Hepatocyte (in vitro differentiated cells): Measurements from ENCODE around the gene PARN. TPM values are rescaled to one million over a fixed set of nuclear protein-coding genes. Genes with fewer than 3 reads are reported as not detected.
A peak's percentile ranks its signal among the peaks of the same experiment; 100 is the strongest.

Experiments used
- DNase-seq: peaks from one replicate; pipeline ENCODE4 v3.0.0-alpha.2; 2016; ENCODE audit warnings: low spot score
- H2AFZ ChIP-seq: fragments of 200-600 bp; sonication (generic); 2 replicates; pipeline ENCODE4 v1.6.0; 2016; ENCODE audit warnings: antibody characterized with exemption, mild to moderate bottlenecking
- H3K27ac ChIP-seq: fragments of 200-600 bp; sonication (generic); 2 replicates; pipeline ENCODE4 v1.5.1; 2016; ENCODE audit warnings: mild to moderate bottlenecking
- H3K27me3 ChIP-seq: fragments of 200-600 bp; sonication (generic); 2 replicates; pipeline ENCODE4 v1.6.1; 2016
- H3K36me3 ChIP-seq: fragments of 200-600 bp; sonication (generic); replicated peaks from 2 replicates; pipeline ENCODE4 v1.5.1; 2016; ENCODE audit warnings: low read depth; ENCODE audit not compliant: insufficient read depth
- H3K4me1 ChIP-seq: fragments of 200-600 bp; sonication (generic); 2 replicates; pipeline ENCODE4 v1.5.1; 2016; ENCODE audit warnings: mild to moderate bottlenecking, moderate library complexity; ENCODE audit not compliant: insufficient read depth
- H3K4me2 ChIP-seq: fragments of 200-600 bp; sonication (generic); 2 replicates; pipeline ENCODE4 v1.6.0; 2016
- H3K4me3 ChIP-seq: fragments of 200-600 bp; sonication (generic); 2 replicates; pipeline ENCODE4 v1.5.1; 2016; ENCODE audit warnings: mild to moderate bottlenecking
- H3K79me2 ChIP-seq: fragments of 200-600 bp; sonication (generic); 2 replicates; pipeline ENCODE4 v1.6.0; 2017; ENCODE audit warnings: mild to moderate bottlenecking
- H3K9me2 ChIP-seq: fragments of 200-600 bp; sonication (generic); replicated peaks from 2 replicates; pipeline ENCODE4 v1.6.0; 2017; ENCODE audit warnings: mild to moderate bottlenecking; ENCODE audit not compliant: insufficient read depth
- H3K9me3 ChIP-seq: fragments of 200-600 bp; sonication (generic); 2 replicates; pipeline ENCODE4 v1.5.1; 2016; ENCODE audit warnings: low read depth, mild to moderate bottlenecking
- H4K20me1 ChIP-seq: fragments of 200-600 bp; sonication (generic); 2 replicates; pipeline ENCODE4 v1.6.0; 2016; ENCODE audit warnings: mild to moderate bottlenecking; ENCODE audit not compliant: insufficient read depth, poor library complexity, severe bottlenecking
- EZH2 ChIP-seq: fragments of 200-600 bp; sonication (generic); IDR thresholded peaks from 2 replicates; pipeline ENCODE4 v1.6.1; 2016; ENCODE audit warnings: antibody characterized with exemption, mild to moderate bottlenecking, borderline replicate concordance
- EZH2phosphoT487 ChIP-seq: fragments of 200-600 bp; sonication (generic); IDR thresholded peaks from one replicate; pipeline ENCODE4 v1.6.1; 2018; ENCODE audit warnings: antibody characterized with exemption, mild to moderate bottlenecking, low read depth, moderate library complexity; ENCODE audit not compliant: unreplicated experiment, severe bottlenecking
- WGBS: methylation state at CpG from one replicate; pipeline ENCODE4 v1.1.6; 2016; ENCODE audit warnings: low lambda C conversion rate; ENCODE audit errors: missing lambda C conversion rate; 5-methylcytosine and 5-hydroxymethylcytosine counted together
- polyA plus RNA-seq: library from polyadenylated mRNA; unstranded; fragments of >200 nt; fragmentation: Nextera tagmentation; extraction: Ambion mirVana; gene quantifications from 2 replicates; pipeline ENCODE4 v1.2.1, GENCODE V29; 2016
- total RNA-seq: library from RNA; depleted of rRNA; stranded (reverse); fragments of >200 nt; gene quantifications from 2 replicates; pipeline ENCODE4 v1.2.3, GENCODE V29; 2014
- TF ChIP-seq, protein P1 (sequence below): fragments of 200-600 bp; sonication (generic); IDR thresholded peaks from 2 replicates; pipeline ENCODE4 v1.5.1; 2016; ENCODE audit warnings: antibody characterized with exemption, mild to moderate bottlenecking; ENCODE audit not compliant: poor library complexity

The PARN gene
- total and polyA plus RNA-seq, 2 experiments from 2014 or later: 23.7 to 35.6 TPM

DNA sequence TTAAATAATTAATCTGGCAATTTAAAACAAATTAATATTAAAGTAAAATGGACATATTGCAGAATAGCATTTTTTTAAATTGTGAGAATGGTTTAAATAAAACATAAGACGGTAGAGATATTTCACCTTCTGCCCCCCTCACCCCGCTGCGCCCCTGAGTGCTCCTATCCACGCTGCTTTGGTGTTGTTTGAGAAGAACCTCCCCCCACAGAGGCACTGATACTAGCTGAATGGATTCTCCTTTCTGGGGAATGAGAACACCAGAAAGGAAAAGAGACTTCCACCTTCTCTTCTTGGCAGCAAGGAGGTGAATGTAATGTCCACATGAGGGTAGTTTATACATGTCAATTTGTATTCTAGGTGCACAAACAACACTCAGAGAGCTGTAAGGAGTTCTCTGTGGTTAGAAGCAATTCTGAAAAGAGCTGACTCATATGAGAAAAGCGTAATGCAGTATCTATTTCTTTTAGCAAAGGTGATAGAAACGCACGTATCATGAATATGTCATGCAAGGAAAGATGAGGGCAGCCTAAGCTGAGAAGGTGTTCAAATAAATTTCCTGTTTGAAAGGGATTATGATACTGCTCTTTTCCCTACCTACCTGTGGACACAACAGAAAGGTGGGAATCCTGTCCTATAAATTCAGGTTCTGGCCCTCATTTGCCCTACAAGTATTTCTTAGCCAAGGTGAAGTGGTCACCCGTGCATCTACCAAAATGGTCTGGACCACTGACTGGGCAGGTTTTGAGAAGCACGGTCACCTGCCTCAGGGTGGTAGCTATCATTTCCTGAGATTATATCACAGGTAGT is 126.9 kb downstream of the PARN start:
- Histone ChIP-seq H3K36me3 (no peaks in the 10 kb centered on the region), H3K27ac (no peak overlapping the region), H3K4me3 (no peak overlapping the region), H3K9me3 (no peaks in the 10 kb centered on the region), H3K79me2 (peaks cover 10% of the 10 kb centered on the region), H3K27me3 (no peaks in the 10 kb centered on the region), H2AFZ (no peak overlapping the region), H4K20me1 (no peaks in the 10 kb centered on the region), H3K4me2 (peak overlapping the region; percentile 15), H3K4me1 (peaks cover 25% of the 10 kb centered on the region), H3K9me2 (no peaks in the 10 kb centered on the region)
- WGBS: 93% methylated on average over 9 of the region's 9 CpGs
- no peak for DNase-seq
- TF ChIP-seq EZH2phosphoT487 (no peak), EZH2 (no peak)
- TF ChIP-seq, protein P1, sequence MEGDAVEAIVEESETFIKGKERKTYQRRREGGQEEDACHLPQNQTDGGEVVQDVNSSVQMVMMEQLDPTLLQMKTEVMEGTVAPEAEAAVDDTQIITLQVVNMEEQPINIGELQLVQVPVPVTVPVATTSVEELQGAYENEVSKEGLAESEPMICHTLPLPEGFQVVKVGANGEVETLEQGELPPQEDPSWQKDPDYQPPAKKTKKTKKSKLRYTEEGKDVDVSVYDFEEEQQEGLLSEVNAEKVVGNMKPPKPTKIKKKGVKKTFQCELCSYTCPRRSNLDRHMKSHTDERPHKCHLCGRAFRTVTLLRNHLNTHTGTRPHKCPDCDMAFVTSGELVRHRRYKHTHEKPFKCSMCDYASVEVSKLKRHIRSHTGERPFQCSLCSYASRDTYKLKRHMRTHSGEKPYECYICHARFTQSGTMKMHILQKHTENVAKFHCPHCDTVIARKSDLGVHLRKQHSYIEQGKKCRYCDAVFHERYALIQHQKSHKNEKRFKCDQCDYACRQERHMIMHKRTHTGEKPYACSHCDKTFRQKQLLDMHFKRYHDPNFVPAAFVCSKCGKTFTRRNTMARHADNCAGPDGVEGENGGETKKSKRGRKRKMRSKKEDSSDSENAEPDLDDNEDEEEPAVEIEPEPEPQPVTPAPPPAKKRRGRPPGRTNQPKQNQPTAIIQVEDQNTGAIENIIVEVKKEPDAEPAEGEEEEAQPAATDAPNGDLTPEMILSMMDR: no peak

DNA sequence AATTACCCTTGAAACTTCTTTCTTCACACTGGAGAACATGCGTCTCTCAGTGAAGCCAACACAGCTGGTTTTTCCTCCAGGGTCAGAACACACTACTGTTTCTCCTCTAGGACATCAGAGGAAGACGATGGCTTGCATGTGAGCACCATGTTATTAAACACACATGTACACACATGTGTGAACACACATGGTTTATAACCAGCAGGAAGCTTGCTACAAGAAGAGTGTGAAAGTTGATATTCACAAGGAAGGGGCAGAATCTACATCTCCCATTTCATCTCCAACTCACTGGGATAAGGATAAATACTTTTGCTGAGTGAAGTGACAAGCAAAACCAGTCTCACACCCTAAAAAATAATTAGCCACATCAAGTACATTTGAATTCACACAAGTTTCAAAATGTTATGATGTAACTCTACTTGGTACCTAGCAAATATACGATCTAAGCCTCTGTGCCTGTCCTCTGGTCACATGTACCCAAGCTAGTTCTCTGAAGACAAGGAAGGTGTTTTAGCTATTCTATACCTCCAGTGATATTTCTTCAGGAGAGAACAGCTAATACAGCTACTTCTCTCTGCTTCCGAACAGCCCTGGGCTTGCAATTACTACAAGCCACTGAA is 127.7 kb downstream of the PARN start:
- Histone ChIP-seq H4K20me1 (no peaks in the 10 kb centered on the region), H3K9me2 (no peaks in the 10 kb centered on the region), H3K36me3 (no peaks in the 10 kb centered on the region), H3K79me2 (peaks cover 10% of the 10 kb centered on the region), H3K27ac (peak overlapping the region; percentile 73), H3K27me3 (no peaks in the 10 kb centered on the region), H3K4me1 (peaks cover 31% of the 10 kb centered on the region), H3K4me2 (peak overlapping the region; percentile 15), H2AFZ (no peak overlapping the region), H3K4me3 (no peak overlapping the region), H3K9me3 (no peaks in the 10 kb centered on the region)
- TF ChIP-seq EZH2phosphoT487 (no peak), EZH2 (no peak)
- TF ChIP-seq, protein P1: no peak
- WGBS: 83% methylated on average over 4 of the region's 4 CpGs
- no peak for DNase-seq

DNA sequence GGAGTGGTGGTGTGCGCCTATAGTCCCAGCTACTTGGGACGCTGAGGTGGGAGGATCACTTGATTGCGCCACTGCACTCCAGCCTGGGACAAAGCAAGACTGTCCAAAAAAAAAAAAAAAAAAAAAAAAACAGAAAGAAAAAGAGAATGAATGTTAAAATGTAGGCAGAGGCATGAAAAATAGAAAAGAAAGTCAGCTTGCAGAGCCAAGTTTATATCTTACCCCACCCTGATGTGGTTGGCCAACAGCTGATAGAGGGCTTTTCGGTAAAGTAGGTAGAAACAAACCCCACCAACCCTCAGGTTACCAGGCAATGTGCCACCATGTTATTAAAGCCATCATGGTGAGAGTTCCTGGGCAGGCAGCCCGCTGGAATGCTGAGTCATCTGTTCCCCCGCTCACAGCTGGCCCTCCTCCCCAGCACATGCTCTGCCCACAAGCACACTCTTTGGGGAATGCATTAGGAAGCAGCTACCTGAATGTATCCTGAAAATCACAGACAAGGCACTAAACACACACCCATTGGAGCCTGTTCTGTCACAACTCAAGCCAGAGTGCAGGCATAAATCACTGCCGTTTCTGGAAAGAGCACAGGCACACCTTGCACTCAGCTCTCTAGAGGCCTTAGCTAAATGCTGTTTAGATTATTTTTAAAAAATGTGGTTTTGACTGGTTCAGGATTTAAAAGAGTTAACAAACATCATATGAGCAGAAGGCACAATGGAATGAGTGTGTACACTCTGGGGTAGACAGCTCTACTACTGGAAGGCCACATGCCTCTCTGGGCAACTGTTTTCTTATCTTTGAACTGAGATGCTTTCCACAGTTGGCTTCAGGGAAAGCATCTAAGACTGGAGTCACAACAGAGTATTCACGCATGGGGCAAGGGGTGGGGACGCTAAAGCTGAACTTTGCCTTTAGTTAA is 128.5 kb downstream of the PARN start:
- Histone ChIP-seq H3K9me3 (no peaks in the 10 kb centered on the region), H3K36me3 (no peaks in the 10 kb centered on the region), H2AFZ (no peak overlapping the region), H3K27ac (peak overlapping the region; percentile 73), H3K4me2 (peak overlapping the region; percentile 15), H3K9me2 (no peaks in the 10 kb centered on the region), H4K20me1 (no peaks in the 10 kb centered on the region), H3K4me1 (peaks cover 39% of the 10 kb centered on the region), H3K4me3 (no peak overlapping the region), H3K79me2 (peaks cover 10% of the 10 kb centered on the region), H3K27me3 (no peaks in the 10 kb centered on the region)
- TF ChIP-seq EZH2 (no peak), EZH2phosphoT487 (no peak)
- TF ChIP-seq, protein P1: no peak
- 43% methylated on average over 9 of the region's 9 CpGs for WGBS
- DNase-seq: peak; percentile 83
